PC-3 (cell line): ENCODE results near the gene FRMD6.

ENCODE experiments used
- EZH2 ChIP-seq: fragments of 300-600 bp; sonication (generic); IDR thresholded peaks from one replicate; pipeline ENCODE4 v1.6.1; 2017; ENCODE audit warnings: antibody characterized with exemption, mild to moderate bottlenecking, low read length; ENCODE audit not compliant: unreplicated experiment
- EZH2phosphoT487 ChIP-seq: fragments of 300-600 bp; sonication (generic); IDR thresholded peaks from 2 replicates; pipeline ENCODE4 v1.6.1; 2018; ENCODE audit warnings: mild to moderate bottlenecking, antibody characterized with exemption, low read length, borderline replicate concordance
- TF ChIP-seq, protein P1 (sequence below): fragments of 300-600 bp; sonication (generic); conservative IDR thresholded peaks from 2 replicates; pipeline ENCODE4 v1.5.1; 2017; ENCODE audit warnings: antibody characterized with exemption, low read depth, mild to moderate bottlenecking, low read length

DNA sequence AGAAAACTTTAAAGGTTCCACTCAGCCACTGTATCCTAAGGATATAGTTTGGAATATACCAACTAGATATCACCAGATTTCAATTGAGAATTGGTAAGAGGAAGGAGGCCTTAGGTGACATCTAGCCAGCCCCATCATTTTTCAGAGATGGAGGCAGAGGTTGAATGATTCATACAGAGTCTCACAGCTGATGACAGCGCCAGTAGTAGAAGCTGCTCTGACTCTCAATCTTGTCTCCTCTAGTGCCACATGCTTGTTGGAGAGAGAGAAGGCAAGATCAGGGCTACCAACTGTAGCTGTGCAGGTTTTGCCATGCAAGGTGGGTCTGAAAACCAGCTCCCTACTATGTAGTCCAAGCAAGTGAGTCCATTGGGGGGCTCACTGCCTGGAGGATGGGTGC lies 6.1 kb downstream of the FRMD6 start:
- TF ChIP-seq EZH2 (no peak), EZH2phosphoT487 (no peak)
- TF ChIP-seq, protein P1, sequence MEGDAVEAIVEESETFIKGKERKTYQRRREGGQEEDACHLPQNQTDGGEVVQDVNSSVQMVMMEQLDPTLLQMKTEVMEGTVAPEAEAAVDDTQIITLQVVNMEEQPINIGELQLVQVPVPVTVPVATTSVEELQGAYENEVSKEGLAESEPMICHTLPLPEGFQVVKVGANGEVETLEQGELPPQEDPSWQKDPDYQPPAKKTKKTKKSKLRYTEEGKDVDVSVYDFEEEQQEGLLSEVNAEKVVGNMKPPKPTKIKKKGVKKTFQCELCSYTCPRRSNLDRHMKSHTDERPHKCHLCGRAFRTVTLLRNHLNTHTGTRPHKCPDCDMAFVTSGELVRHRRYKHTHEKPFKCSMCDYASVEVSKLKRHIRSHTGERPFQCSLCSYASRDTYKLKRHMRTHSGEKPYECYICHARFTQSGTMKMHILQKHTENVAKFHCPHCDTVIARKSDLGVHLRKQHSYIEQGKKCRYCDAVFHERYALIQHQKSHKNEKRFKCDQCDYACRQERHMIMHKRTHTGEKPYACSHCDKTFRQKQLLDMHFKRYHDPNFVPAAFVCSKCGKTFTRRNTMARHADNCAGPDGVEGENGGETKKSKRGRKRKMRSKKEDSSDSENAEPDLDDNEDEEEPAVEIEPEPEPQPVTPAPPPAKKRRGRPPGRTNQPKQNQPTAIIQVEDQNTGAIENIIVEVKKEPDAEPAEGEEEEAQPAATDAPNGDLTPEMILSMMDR, result no peak
